HEK293 (cell line): ENCODE measurements around the gene PDE4D.
A peak's percentile ranks its signal among the peaks of the same experiment; 100 is the strongest.

ENCODE experiments used
- CTCF ChIA-PET: fragments of 350-600 bp; formaldehyde crosslinking; extraction: SDS; loops from one replicate; lab custom pipeline; 2021; ENCODE audit warnings: antibody characterized with exemption; lab: Yijun Ruan, JAX
- POLR2A ChIA-PET: fragments of 300-600 bp; formaldehyde crosslinking; extraction: SDS; loops from one replicate; lab custom pipeline; 2020; ENCODE audit warnings: antibody characterized with exemption, inconsistent platforms; lab: Yijun Ruan, JAX
- H3K27ac ChIP-seq: fragments of 200-500 bp; sonication (Bioruptor generic); 2 replicates; pipeline ENCODE4 v1.5.1; 2014; ENCODE audit warnings: low read depth, low read length, control low read depth, inconsistent platforms; ENCODE audit errors: extremely low read depth
- H3K36me3 ChIP-seq, 2 experiments: fragments of 200-500 bp in 1 of 2; sonication (Bioruptor generic) in 1 of 2; 1 replicate in 1 of 2; 2 replicates in 1 of 2; pipeline ENCODE4 v1.5.1; 2014 to 2017; ENCODE audit warnings: inconsistent platforms in 2 of 2, low read length in 2 of 2; ENCODE audit not compliant: control insufficient read depth in 2 of 2, insufficient read depth in 1 of 2
- H3K4me1 ChIP-seq: fragments of 200-500 bp; sonication (Bioruptor generic); 2 replicates; pipeline ENCODE4 v1.5.1; 2014; ENCODE audit warnings: mild to moderate bottlenecking, low read length, inconsistent platforms; ENCODE audit not compliant: control insufficient read depth, insufficient read depth
- H3K4me3 ChIP-seq: 2 replicates; pipeline ENCODE4 v1.5.1; 2011; ENCODE audit warnings: low read depth, mild to moderate bottlenecking, control low read depth, low read length, moderate library complexity
- H3K9me3 ChIP-seq: fragments of 200-500 bp; sonication (Bioruptor generic); 2 replicates; pipeline ENCODE4 v1.5.1; 2014; ENCODE audit warnings: low read depth, low read length, inconsistent platforms; ENCODE audit not compliant: control insufficient read depth, insufficient read depth
- GLI4 ChIP-seq: fragments of 450-650 bp; formaldehyde crosslinking; IDR thresholded peaks from 2 replicates; pipeline ENCODE4 v1.5.1; 2016; ENCODE audit warnings: missing biosample characterization, missing genetic modification characterization
- GLIS2 ChIP-seq: fragments of 450-650 bp; formaldehyde crosslinking; IDR thresholded peaks from 2 replicates; pipeline ENCODE4 v1.5.1; 2016; ENCODE audit warnings: missing biosample characterization, missing genetic modification characterization
- HOXA7 ChIP-seq: sonication (generic); formaldehyde crosslinking; IDR thresholded peaks from 2 replicates; pipeline ENCODE4 v1.8.1; 2022; ENCODE audit warnings: missing genetic modification reagents, borderline replicate concordance
- KLF10 ChIP-seq: fragments of 450-650 bp; IDR thresholded peaks from 2 replicates; pipeline ENCODE4 v1.5.1; 2018; ENCODE audit warnings: missing biosample characterization, mild to moderate bottlenecking, missing genetic modification characterization
- KLF16 ChIP-seq: fragments of 450-650 bp; formaldehyde crosslinking; IDR thresholded peaks from 2 replicates; pipeline ENCODE4 v1.5.1; 2017; ENCODE audit warnings: missing biosample characterization, missing genetic modification characterization
- ZBTB21 ChIP-seq: fragments of 450-650 bp; formaldehyde crosslinking; IDR thresholded peaks from 2 replicates; pipeline ENCODE4 v1.5.1; 2017; ENCODE audit warnings: missing biosample characterization, missing genetic modification characterization
- ZNF146 ChIP-seq: fragments of 450-650 bp; formaldehyde crosslinking; IDR thresholded peaks from 2 replicates; pipeline ENCODE4 v1.5.1; 2016; ENCODE audit warnings: missing biosample characterization, missing genetic modification characterization
- ZNF248 ChIP-seq: fragments of 450-650 bp; formaldehyde crosslinking; IDR thresholded peaks from 2 replicates; pipeline ENCODE4 v1.5.1; 2017; ENCODE audit warnings: missing biosample characterization, missing genetic modification characterization
- ZNF311 ChIP-seq: fragments of 450-650 bp; formaldehyde crosslinking; IDR thresholded peaks from 2 replicates; pipeline ENCODE4 v1.5.1; 2017; ENCODE audit warnings: missing biosample characterization, missing genetic modification characterization, borderline replicate concordance
- ZNF404 ChIP-seq: fragments of 450-650 bp; formaldehyde crosslinking; IDR thresholded peaks from 2 replicates; pipeline ENCODE4 v1.5.1; 2017; ENCODE audit warnings: missing biosample characterization, missing genetic modification characterization
- ZNF433 ChIP-seq: fragments of 450-650 bp; formaldehyde crosslinking; IDR thresholded peaks from 2 replicates; pipeline ENCODE4 v1.5.1; 2016; ENCODE audit warnings: missing biosample characterization, missing genetic modification characterization, low read depth
- ZNF558 ChIP-seq: fragments of 450-650 bp; formaldehyde crosslinking; IDR thresholded peaks from 2 replicates; pipeline ENCODE4 v1.5.1; 2016; ENCODE audit warnings: missing biosample characterization, missing genetic modification characterization
- ZNF792 ChIP-seq: fragments of 450-650 bp; formaldehyde crosslinking; IDR thresholded peaks from 2 replicates; pipeline ENCODE4 v1.5.1; 2016; ENCODE audit warnings: missing biosample characterization, missing genetic modification characterization
- TF ChIP-seq, protein P1 (sequence below): fragments of 450-650 bp; formaldehyde crosslinking; IDR thresholded peaks from 2 replicates; pipeline ENCODE4 v1.5.1; 2016; ENCODE audit warnings: missing biosample characterization, missing genetic modification characterization
- TF ChIP-seq, protein P2 (sequence below): fragments of 450-650 bp; formaldehyde crosslinking; IDR thresholded peaks from 2 replicates; pipeline ENCODE4 v1.5.1; 2016; ENCODE audit warnings: missing biosample characterization, missing genetic modification characterization
- TF ChIP-seq, protein P3 (sequence below): fragments of 450-650 bp; IDR thresholded peaks from 2 replicates; pipeline ENCODE4 v1.5.1; 2018; ENCODE audit warnings: missing biosample characterization, mild to moderate bottlenecking, missing genetic modification characterization
- TF ChIP-seq, protein P4 (sequence below): fragments of 450-650 bp; formaldehyde crosslinking; IDR thresholded peaks from 2 replicates; pipeline ENCODE4 v1.5.1; 2017; ENCODE audit warnings: missing biosample characterization, missing genetic modification characterization
- TF ChIP-seq, protein P5 (sequence below): fragments of 450-650 bp; formaldehyde crosslinking; IDR thresholded peaks from 2 replicates; pipeline ENCODE4 v1.5.1; 2016; ENCODE audit warnings: missing biosample characterization, missing genetic modification characterization
- TF ChIP-seq, protein P6 (sequence below): fragments of 450-650 bp; formaldehyde crosslinking; IDR thresholded peaks from 2 replicates; pipeline ENCODE4 v1.5.1; 2016; ENCODE audit warnings: missing biosample characterization, missing genetic modification characterization
- TF ChIP-seq, protein P7 (sequence below): fragments of 450-650 bp; formaldehyde crosslinking; IDR thresholded peaks from 2 replicates; pipeline ENCODE4 v1.5.1; 2016; ENCODE audit warnings: missing biosample characterization, missing genetic modification characterization

Gene PDE4D

DNA sequence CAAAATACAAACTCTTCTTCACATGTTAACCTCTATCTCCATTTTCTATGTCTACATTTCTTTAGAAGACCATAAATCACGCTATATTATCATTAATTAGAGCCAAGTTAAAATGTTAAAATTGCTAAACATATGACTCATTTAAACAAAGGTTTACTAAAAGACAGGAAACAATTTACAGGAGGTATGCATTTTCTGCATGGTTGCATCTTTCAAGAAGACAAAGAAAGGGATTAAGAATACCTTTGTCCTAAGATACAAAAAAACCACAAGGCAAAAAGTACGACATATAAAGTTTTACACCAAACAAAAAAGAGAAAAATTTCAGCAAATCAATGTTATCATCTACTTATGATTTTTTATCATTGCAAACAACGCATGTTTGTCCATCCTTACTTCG lies 324.4 kb downstream of the PDE4D start:
- H3K36me3 ChIP-seq, result no peaks in the 10 kb centered on the region
- no peak overlapping the region for H3K4me3 ChIP-seq
- CTCF ChIA-PET, result interaction anchor here (0.8 to 1.7 kb wide), 5 partner anchors 12 to 179 kb away, joined by 3 to 9 read pairs (median 4); no protein-coding TSS in a partner anchor
- POLR2A ChIA-PET, result no interaction called here
- H3K27ac ChIP-seq, result no peak overlapping the region
- no peaks in the 10 kb centered on the region for H3K9me3 ChIP-seq
- TF ChIP-seq, protein P1, sequence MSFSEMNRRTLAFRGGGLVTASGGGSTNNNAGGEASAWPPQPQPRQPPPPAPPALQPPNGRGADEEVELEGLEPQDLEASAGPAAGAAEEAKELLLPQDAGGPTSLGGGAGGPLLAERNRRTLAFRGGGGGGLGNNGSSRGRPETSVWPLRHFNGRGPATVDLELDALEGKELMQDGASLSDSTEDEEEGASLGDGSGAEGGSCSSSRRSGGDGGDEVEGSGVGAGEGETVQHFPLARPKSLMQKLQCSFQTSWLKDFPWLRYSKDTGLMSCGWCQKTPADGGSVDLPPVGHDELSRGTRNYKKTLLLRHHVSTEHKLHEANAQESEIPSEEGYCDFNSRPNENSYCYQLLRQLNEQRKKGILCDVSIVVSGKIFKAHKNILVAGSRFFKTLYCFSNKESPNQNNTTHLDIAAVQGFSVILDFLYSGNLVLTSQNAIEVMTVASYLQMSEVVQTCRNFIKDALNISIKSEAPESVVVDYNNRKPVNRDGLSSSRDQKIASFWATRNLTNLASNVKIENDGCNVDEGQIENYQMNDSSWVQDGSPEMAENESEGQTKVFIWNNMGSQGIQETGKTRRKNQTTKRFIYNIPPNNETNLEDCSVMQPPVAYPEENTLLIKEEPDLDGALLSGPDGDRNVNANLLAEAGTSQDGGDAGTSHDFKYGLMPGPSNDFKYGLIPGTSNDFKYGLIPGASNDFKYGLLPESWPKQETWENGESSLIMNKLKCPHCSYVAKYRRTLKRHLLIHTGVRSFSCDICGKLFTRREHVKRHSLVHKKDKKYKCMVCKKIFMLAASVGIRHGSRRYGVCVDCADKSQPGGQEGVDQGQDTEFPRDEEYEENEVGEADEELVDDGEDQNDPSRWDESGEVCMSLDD (tag by site-specific recombination), result no peak
- TF ChIP-seq, protein P2, sequence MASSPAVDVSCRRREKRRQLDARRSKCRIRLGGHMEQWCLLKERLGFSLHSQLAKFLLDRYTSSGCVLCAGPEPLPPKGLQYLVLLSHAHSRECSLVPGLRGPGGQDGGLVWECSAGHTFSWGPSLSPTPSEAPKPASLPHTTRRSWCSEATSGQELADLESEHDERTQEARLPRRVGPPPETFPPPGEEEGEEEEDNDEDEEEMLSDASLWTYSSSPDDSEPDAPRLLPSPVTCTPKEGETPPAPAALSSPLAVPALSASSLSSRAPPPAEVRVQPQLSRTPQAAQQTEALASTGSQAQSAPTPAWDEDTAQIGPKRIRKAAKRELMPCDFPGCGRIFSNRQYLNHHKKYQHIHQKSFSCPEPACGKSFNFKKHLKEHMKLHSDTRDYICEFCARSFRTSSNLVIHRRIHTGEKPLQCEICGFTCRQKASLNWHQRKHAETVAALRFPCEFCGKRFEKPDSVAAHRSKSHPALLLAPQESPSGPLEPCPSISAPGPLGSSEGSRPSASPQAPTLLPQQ (tag by site-specific recombination), result no peak
- TF ChIP-seq, protein P3, sequence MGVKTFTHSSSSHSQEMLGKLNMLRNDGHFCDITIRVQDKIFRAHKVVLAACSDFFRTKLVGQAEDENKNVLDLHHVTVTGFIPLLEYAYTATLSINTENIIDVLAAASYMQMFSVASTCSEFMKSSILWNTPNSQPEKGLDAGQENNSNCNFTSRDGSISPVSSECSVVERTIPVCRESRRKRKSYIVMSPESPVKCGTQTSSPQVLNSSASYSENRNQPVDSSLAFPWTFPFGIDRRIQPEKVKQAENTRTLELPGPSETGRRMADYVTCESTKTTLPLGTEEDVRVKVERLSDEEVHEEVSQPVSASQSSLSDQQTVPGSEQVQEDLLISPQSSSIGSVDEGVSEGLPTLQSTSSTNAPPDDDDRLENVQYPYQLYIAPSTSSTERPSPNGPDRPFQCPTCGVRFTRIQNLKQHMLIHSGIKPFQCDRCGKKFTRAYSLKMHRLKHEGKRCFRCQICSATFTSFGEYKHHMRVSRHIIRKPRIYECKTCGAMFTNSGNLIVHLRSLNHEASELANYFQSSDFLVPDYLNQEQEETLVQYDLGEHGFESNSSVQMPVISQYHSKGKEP (tag by site-specific recombination), result 0 out of 2 replicates have a peak, but pooled peaks have one; percentile 30
- TF ChIP-seq, protein P4, sequence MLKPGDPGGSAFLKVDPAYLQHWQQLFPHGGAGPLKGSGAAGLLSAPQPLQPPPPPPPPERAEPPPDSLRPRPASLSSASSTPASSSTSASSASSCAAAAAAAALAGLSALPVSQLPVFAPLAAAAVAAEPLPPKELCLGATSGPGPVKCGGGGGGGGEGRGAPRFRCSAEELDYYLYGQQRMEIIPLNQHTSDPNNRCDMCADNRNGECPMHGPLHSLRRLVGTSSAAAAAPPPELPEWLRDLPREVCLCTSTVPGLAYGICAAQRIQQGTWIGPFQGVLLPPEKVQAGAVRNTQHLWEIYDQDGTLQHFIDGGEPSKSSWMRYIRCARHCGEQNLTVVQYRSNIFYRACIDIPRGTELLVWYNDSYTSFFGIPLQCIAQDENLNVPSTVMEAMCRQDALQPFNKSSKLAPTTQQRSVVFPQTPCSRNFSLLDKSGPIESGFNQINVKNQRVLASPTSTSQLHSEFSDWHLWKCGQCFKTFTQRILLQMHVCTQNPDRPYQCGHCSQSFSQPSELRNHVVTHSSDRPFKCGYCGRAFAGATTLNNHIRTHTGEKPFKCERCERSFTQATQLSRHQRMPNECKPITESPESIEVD, result 0 out of 2 replicates have a peak, but pooled peaks have one; percentile 24
- no peak for TF ChIP-seq KLF16 (tag by site-specific recombination)
- H3K4me1 ChIP-seq, result peaks cover 4% of the 10 kb centered on the region

DNA sequence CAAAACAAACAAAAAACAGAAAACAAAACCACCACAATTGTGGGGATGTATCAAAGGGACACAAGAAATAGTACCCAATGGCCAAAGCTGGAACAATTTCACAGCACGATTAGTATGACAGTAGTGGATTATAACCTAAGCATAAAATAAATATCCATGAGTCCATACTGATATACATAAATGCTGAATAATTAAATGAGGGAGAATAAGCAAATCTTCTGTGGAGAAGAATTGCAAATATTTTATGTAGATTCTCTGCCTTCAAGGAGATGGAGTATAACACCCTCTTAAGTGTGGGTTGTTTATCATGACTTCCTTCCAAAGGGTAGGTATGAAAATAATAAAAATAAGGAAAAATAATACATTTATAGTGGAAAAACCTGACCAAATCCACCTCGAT lies 325.4 kb downstream of the PDE4D start:
- no peak overlapping the region for H3K4me3 ChIP-seq
- H3K36me3 ChIP-seq, result no peaks in the 10 kb centered on the region
- no peak overlapping the region for H3K27ac ChIP-seq
- H3K9me3 ChIP-seq, result no peaks in the 10 kb centered on the region
- ChIA-PET POLR2A (no interaction called here), CTCF (interaction anchor here (1.0 kb wide), 1 partner anchor 17 kb away, joined by 4 read pairs; no protein-coding TSS in a partner anchor)
- H3K4me1 ChIP-seq, result peaks cover 6% of the 10 kb centered on the region
- TF ChIP-seq ZNF404 (tag by site-specific recombination), result no peak
- TF ChIP-seq ZBTB21 (tag by site-specific recombination), result no peak
- TF ChIP-seq HOXA7 (CRISPR knock-in tag), result no peak
- no peak for TF ChIP-seq ZNF558 (tag by site-specific recombination)
- TF ChIP-seq, protein P5, sequence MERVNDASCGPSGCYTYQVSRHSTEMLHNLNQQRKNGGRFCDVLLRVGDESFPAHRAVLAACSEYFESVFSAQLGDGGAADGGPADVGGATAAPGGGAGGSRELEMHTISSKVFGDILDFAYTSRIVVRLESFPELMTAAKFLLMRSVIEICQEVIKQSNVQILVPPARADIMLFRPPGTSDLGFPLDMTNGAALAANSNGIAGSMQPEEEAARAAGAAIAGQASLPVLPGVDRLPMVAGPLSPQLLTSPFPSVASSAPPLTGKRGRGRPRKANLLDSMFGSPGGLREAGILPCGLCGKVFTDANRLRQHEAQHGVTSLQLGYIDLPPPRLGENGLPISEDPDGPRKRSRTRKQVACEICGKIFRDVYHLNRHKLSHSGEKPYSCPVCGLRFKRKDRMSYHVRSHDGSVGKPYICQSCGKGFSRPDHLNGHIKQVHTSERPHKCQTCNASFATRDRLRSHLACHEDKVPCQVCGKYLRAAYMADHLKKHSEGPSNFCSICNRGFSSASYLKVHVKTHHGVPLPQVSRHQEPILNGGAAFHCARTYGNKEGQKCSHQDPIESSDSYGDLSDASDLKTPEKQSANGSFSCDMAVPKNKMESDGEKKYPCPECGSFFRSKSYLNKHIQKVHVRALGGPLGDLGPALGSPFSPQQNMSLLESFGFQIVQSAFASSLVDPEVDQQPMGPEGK, result no peak
- no peak for TF ChIP-seq ZNF792
- no peak for TF ChIP-seq KLF10 (tag by site-specific recombination)
- TF ChIP-seq ZNF433 (tag by site-specific recombination), result no peak
- no peak for TF ChIP-seq ZNF311 (tag by site-specific recombination)
- TF ChIP-seq ZNF248 (tag by site-specific recombination), result no peak
- no peak for TF ChIP-seq GLI4 (tag by site-specific recombination)
- TF ChIP-seq, protein P6, sequence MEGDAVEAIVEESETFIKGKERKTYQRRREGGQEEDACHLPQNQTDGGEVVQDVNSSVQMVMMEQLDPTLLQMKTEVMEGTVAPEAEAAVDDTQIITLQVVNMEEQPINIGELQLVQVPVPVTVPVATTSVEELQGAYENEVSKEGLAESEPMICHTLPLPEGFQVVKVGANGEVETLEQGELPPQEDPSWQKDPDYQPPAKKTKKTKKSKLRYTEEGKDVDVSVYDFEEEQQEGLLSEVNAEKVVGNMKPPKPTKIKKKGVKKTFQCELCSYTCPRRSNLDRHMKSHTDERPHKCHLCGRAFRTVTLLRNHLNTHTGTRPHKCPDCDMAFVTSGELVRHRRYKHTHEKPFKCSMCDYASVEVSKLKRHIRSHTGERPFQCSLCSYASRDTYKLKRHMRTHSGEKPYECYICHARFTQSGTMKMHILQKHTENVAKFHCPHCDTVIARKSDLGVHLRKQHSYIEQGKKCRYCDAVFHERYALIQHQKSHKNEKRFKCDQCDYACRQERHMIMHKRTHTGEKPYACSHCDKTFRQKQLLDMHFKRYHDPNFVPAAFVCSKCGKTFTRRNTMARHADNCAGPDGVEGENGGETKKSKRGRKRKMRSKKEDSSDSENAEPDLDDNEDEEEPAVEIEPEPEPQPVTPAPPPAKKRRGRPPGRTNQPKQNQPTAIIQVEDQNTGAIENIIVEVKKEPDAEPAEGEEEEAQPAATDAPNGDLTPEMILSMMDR (tag by site-specific recombination), result no peak
- TF ChIP-seq, protein P7, sequence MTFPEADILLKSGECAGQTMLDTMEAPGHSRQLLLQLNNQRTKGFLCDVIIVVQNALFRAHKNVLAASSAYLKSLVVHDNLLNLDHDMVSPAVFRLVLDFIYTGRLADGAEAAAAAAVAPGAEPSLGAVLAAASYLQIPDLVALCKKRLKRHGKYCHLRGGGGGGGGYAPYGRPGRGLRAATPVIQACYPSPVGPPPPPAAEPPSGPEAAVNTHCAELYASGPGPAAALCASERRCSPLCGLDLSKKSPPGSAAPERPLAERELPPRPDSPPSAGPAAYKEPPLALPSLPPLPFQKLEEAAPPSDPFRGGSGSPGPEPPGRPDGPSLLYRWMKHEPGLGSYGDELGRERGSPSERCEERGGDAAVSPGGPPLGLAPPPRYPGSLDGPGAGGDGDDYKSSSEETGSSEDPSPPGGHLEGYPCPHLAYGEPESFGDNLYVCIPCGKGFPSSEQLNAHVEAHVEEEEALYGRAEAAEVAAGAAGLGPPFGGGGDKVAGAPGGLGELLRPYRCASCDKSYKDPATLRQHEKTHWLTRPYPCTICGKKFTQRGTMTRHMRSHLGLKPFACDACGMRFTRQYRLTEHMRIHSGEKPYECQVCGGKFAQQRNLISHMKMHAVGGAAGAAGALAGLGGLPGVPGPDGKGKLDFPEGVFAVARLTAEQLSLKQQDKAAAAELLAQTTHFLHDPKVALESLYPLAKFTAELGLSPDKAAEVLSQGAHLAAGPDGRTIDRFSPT (tag by site-specific recombination), result no peak
- no peak for TF ChIP-seq ZNF146 (tag by site-specific recombination)
- no peak for TF ChIP-seq GLIS2 (tag by site-specific recombination)
